Measurements from ENCODE around the gene TMEM269. TPM values are rescaled to one million over a fixed set of nuclear protein-coding genes. Genes with fewer than 3 reads are reported as not detected.

The TMEM269 gene
- total and polyA plus RNA-seq, 2 experiments from 2014 or later = 0.12 to 0.40 TPM

GRCh38 chr1:42817440-42817767 lies 32.6 kb downstream of the TMEM269 start:
- peaks cover 30% of the 10 kb centered on the region for H3K79me2 ChIP-seq
- H2AFZ ChIP-seq = peak overlapping the region; percentile 34
- H4K20me1 ChIP-seq (ENCODE audit: insufficient read depth, poor library complexity, severe bottlenecking) = no peaks in the 10 kb centered on the region
- no peaks in the 10 kb centered on the region for H3K36me3 ChIP-seq (replicated peaks; ENCODE audit: insufficient read depth, low read depth)
- no peak overlapping the region for H3K27ac ChIP-seq
- H3K4me1 ChIP-seq (ENCODE audit: insufficient read depth) = peaks cover 8% of the 10 kb centered on the region
- H3K27me3 ChIP-seq = no peaks in the 10 kb centered on the region
- peak overlapping the region; percentile 45 for H3K4me3 ChIP-seq
- TF ChIP-seq EZH2phosphoT487 (IDR thresholded peaks at IDR 0.05; ENCODE audit: low read depth, severe bottlenecking, unreplicated experiment) = no peak
- no peak for TF ChIP-seq EZH2 (IDR thresholded peaks at IDR 0.05; ENCODE audit: borderline replicate concordance)
- TF ChIP-seq, protein P1, sequence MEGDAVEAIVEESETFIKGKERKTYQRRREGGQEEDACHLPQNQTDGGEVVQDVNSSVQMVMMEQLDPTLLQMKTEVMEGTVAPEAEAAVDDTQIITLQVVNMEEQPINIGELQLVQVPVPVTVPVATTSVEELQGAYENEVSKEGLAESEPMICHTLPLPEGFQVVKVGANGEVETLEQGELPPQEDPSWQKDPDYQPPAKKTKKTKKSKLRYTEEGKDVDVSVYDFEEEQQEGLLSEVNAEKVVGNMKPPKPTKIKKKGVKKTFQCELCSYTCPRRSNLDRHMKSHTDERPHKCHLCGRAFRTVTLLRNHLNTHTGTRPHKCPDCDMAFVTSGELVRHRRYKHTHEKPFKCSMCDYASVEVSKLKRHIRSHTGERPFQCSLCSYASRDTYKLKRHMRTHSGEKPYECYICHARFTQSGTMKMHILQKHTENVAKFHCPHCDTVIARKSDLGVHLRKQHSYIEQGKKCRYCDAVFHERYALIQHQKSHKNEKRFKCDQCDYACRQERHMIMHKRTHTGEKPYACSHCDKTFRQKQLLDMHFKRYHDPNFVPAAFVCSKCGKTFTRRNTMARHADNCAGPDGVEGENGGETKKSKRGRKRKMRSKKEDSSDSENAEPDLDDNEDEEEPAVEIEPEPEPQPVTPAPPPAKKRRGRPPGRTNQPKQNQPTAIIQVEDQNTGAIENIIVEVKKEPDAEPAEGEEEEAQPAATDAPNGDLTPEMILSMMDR (IDR thresholded peaks at IDR 0.05; ENCODE audit: poor library complexity) = no peak
- peak overlapping the region; percentile 78 for H3K4me2 ChIP-seq
- WGBS (ENCODE audit: low lambda C conversion rate, missing lambda C conversion rate) = 6% methylated on average over 12 of the region's 13 CpGs
- no peaks in the 10 kb centered on the region for H3K9me2 ChIP-seq (replicated peaks; ENCODE audit: insufficient read depth)
- no peaks in the 10 kb centered on the region for H3K9me3 ChIP-seq (ENCODE audit: low read depth)
- DNase-seq (ENCODE audit: low spot score) = no peak

- H3K4me1 ChIP-seq (ENCODE audit: insufficient read depth) = peaks cover 10% of the 10 kb centered on the region
- H4K20me1 ChIP-seq (ENCODE audit: insufficient read depth, poor library complexity, severe bottlenecking) = no peaks in the 10 kb centered on the region
- no peak for DNase-seq (ENCODE audit: low spot score)
- no peak overlapping the region for H3K27ac ChIP-seq
- H3K27me3 ChIP-seq = no peaks in the 10 kb centered on the region
- H3K36me3 ChIP-seq (replicated peaks; ENCODE audit: insufficient read depth, low read depth) = no peaks in the 10 kb centered on the region
- H3K4me3 ChIP-seq = peak overlapping the region; percentile 45
- WGBS (ENCODE audit: low lambda C conversion rate, missing lambda C conversion rate) = 66% methylated on average over 3 of the region's 3 CpGs
- peak overlapping the region; percentile 78 for H3K4me2 ChIP-seq
- peaks cover 30% of the 10 kb centered on the region for H3K79me2 ChIP-seq
- TF ChIP-seq EZH2phosphoT487 (IDR thresholded peaks at IDR 0.05; ENCODE audit: low read depth, severe bottlenecking, unreplicated experiment) (no peak), EZH2 (IDR thresholded peaks at IDR 0.05; ENCODE audit: borderline replicate concordance) (no peak)
- TF ChIP-seq, protein P1 (IDR thresholded peaks at IDR 0.05; ENCODE audit: poor library complexity) = no peak
- no peaks in the 10 kb centered on the region for H3K9me3 ChIP-seq (ENCODE audit: low read depth)
- no peaks in the 10 kb centered on the region for H3K9me2 ChIP-seq (replicated peaks; ENCODE audit: insufficient read depth)
- no peak overlapping the region for H2AFZ ChIP-seq
These were observed 33.2 kb downstream of the TMEM269 start for GRCh38 chr1:42817976-42818375.

GRCh38 chr1:42820813-42821212 lies 36.0 kb downstream of the TMEM269 start:
- no peak overlapping the region for H3K4me3 ChIP-seq
- peaks cover 27% of the 10 kb centered on the region for H3K79me2 ChIP-seq
- H3K9me3 ChIP-seq (ENCODE audit: low read depth) = no peaks in the 10 kb centered on the region
- TF ChIP-seq, protein P1 (IDR thresholded peaks at IDR 0.05; ENCODE audit: poor library complexity) = no peak
- TF ChIP-seq EZH2 (IDR thresholded peaks at IDR 0.05; ENCODE audit: borderline replicate concordance) = no peak
- TF ChIP-seq EZH2phosphoT487 (IDR thresholded peaks at IDR 0.05; ENCODE audit: low read depth, severe bottlenecking, unreplicated experiment) = no peak
- no peak overlapping the region for H3K27ac ChIP-seq
- H4K20me1 ChIP-seq (ENCODE audit: insufficient read depth, poor library complexity, severe bottlenecking) = no peaks in the 10 kb centered on the region
- H3K4me2 ChIP-seq = no peak overlapping the region
- H3K27me3 ChIP-seq = no peaks in the 10 kb centered on the region
- H3K4me1 ChIP-seq (ENCODE audit: insufficient read depth) = peaks cover 15% of the 10 kb centered on the region
- no peak for DNase-seq (ENCODE audit: low spot score)
- H2AFZ ChIP-seq = no peak overlapping the region
- H3K9me2 ChIP-seq (replicated peaks; ENCODE audit: insufficient read depth) = no peaks in the 10 kb centered on the region
- no peaks in the 10 kb centered on the region for H3K36me3 ChIP-seq (replicated peaks; ENCODE audit: insufficient read depth, low read depth)
- WGBS (ENCODE audit: low lambda C conversion rate, missing lambda C conversion rate) = 40% methylated on average over 1 of the region's 1 CpG

DNA sequence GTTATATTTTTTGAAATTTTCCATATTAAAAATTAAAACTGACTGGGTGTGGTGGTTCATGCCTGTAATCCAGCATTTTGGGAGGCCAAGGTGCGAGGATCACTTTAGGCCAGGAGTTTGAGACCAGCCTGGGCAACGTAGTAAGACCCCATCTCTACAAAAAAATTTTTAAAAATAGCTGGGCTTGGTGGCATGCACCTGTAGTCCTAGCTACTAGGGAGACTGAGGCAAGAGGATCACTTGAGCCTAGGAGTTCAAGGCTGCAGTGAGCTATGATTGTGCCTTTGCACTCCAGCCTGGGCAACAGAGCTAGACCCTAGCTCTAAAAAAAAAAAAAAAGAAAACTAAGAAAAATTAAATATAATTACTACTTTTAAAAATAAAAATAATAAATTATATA lies 36.9 kb downstream of the TMEM269 start:
- Histone ChIP-seq H3K9me2 (replicated peaks; ENCODE audit: insufficient read depth) (no peaks in the 10 kb centered on the region), H3K9me3 (ENCODE audit: low read depth) (no peaks in the 10 kb centered on the region)
- no peak for DNase-seq (ENCODE audit: low spot score)

More for the DNA sequence above, 36.9 kb downstream of the TMEM269 start:
- TF ChIP-seq EZH2phosphoT487 (IDR thresholded peaks at IDR 0.05; ENCODE audit: low read depth, severe bottlenecking, unreplicated experiment) (no peak), EZH2 (IDR thresholded peaks at IDR 0.05; ENCODE audit: borderline replicate concordance) (no peak)
- TF ChIP-seq, protein P1 (IDR thresholded peaks at IDR 0.05; ENCODE audit: poor library complexity) = no peak
- peaks cover 27% of the 10 kb centered on the region for H3K79me2 ChIP-seq
- H2AFZ ChIP-seq = no peak overlapping the region
- no peaks in the 10 kb centered on the region for H3K27me3 ChIP-seq
- H3K4me2 ChIP-seq = no peak overlapping the region
- H3K27ac ChIP-seq = no peak overlapping the region
- H3K4me1 ChIP-seq (ENCODE audit: insufficient read depth) = peaks cover 15% of the 10 kb centered on the region
- no peaks in the 10 kb centered on the region for H4K20me1 ChIP-seq (ENCODE audit: insufficient read depth, poor library complexity, severe bottlenecking)
- 96% methylated on average over 2 of the region's 2 CpGs for WGBS (ENCODE audit: low lambda C conversion rate, missing lambda C conversion rate)
- H3K4me3 ChIP-seq = no peak overlapping the region
- H3K36me3 ChIP-seq (replicated peaks; ENCODE audit: insufficient read depth, low read depth) = no peaks in the 10 kb centered on the region
